ENCODE results near the gene NSF. TPM values are rescaled to one million over a fixed set of nuclear protein-coding genes. Genes with fewer than 3 reads are reported as not detected.
"Not testable (repeated sequence)": the region's sequence is repeated elsewhere in the genome, so short reads cannot be mapped to it uniquely, and the experiment has no call there.

The NSF gene
- total RNA-seq, 2 donors from 2014 or later: 29.7 to 41.0 TPM

- not testable (repeated sequence) for H3K27ac Mint-ChIP-seq; DNase-seq; H3K27ac ChIP-seq (ENCODE audit: low read depth, low read length); H3K36me3 Mint-ChIP-seq (ENCODE audit: low read depth); H3K36me3 ChIP-seq (ENCODE audit: control insufficient read depth, insufficient read depth, low read length); H3K4me1 ChIP-seq (ENCODE audit: control insufficient read depth, insufficient read depth, low read length); H3K4me1 Mint-ChIP-seq; H3K9me3 ChIP-seq (ENCODE audit: control insufficient read depth, low read length); H3K27me3 Mint-ChIP-seq (ENCODE audit: insufficient read depth); H3K4me3 ChIP-seq (ENCODE audit: low read length); H3K9me3 Mint-ChIP-seq; H3K4me3 Mint-ChIP-seq; H3K27me3 ChIP-seq (ENCODE audit: control insufficient read depth, insufficient read depth, low read length, poor library complexity, severe bottlenecking); H3K9ac ChIP-seq (ENCODE audit: extremely low read depth, low read length, poor library complexity, severe bottlenecking)
- no CpG with 5 or more reads among the region's 4 CpGs for WGBS, 2 experiments (ENCODE audit: insufficient coverage in 1 of 2, insufficient read length in 1 of 2)
Observed at GRCh38 chr17:46571796-46572195, 18.7 kb upstream of the NSF start.

- H3K4me1 Mint-ChIP-seq; H3K4me1 ChIP-seq (ENCODE audit: control insufficient read depth, insufficient read depth, low read length); H3K9ac ChIP-seq (ENCODE audit: extremely low read depth, low read length, poor library complexity, severe bottlenecking); H3K36me3 Mint-ChIP-seq (ENCODE audit: low read depth); H3K4me3 Mint-ChIP-seq; H3K27me3 Mint-ChIP-seq (ENCODE audit: insufficient read depth); H3K27me3 ChIP-seq (ENCODE audit: control insufficient read depth, insufficient read depth, low read length, poor library complexity, severe bottlenecking); DNase-seq; H3K27ac ChIP-seq (ENCODE audit: low read depth, low read length); H3K4me3 ChIP-seq (ENCODE audit: low read length); H3K36me3 ChIP-seq (ENCODE audit: control insufficient read depth, insufficient read depth, low read length); H3K9me3 Mint-ChIP-seq; H3K9me3 ChIP-seq (ENCODE audit: control insufficient read depth, low read length); H3K27ac Mint-ChIP-seq: not testable (repeated sequence)
- no CpG with 5 or more reads among the region's 65 CpGs for WGBS, 2 experiments (ENCODE audit: insufficient coverage in 1 of 2, insufficient read length in 1 of 2)
Observed at GRCh38 chr17:46579083-46580075, 11.1 kb upstream of the NSF start, which contains the start of gene ARL17A. ARL17A (minus strand) TSS chr17:46579691; CDS start chr17:46576322, 3,369 bp downstream.

- not testable (repeated sequence) for H3K4me1 ChIP-seq (ENCODE audit: control insufficient read depth, insufficient read depth, low read length); H3K27me3 Mint-ChIP-seq (ENCODE audit: insufficient read depth); H3K4me3 Mint-ChIP-seq; H3K9me3 Mint-ChIP-seq; H3K27ac ChIP-seq (ENCODE audit: low read depth, low read length); H3K27me3 ChIP-seq (ENCODE audit: control insufficient read depth, insufficient read depth, low read length, poor library complexity, severe bottlenecking); H3K9me3 ChIP-seq (ENCODE audit: control insufficient read depth, low read length); H3K36me3 Mint-ChIP-seq (ENCODE audit: low read depth); H3K4me3 ChIP-seq (ENCODE audit: low read length); DNase-seq; H3K9ac ChIP-seq (ENCODE audit: extremely low read depth, low read length, poor library complexity, severe bottlenecking); H3K27ac Mint-ChIP-seq; H3K4me1 Mint-ChIP-seq; H3K36me3 ChIP-seq (ENCODE audit: control insufficient read depth, insufficient read depth, low read length)
- no CpG with 5 or more reads among the region's 18 CpGs for WGBS, 2 experiments (ENCODE audit: insufficient coverage in 1 of 2, insufficient read length in 1 of 2)
Observed at GRCh38 chr17:46580082-46580481, 10.4 kb upstream of the NSF start.

DNA sequence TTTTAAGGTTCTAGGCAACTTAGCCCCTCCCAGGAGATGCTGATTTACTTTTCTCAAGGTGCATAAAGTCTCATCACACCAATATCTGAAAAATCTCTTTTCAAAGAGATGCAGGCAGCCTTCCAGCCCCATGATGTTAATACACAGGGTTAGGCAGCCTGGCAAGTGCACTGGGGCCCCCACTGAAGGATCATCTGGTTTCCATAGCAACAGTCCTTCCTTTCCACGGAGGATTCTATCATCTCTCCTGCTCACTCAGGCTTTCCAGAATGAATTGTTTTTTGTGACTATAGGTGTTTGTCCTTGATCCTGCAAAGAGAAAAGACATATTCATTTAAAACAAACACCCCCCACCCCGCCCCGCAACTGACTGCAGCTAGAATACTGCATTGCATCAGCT, 5.0 kb upstream of the NSF start:
- not testable (repeated sequence) for H3K27ac Mint-ChIP-seq; H3K4me3 Mint-ChIP-seq; H3K4me1 Mint-ChIP-seq; H3K36me3 ChIP-seq (ENCODE audit: control insufficient read depth, insufficient read depth, low read length); H3K36me3 Mint-ChIP-seq (ENCODE audit: low read depth); DNase-seq; H3K9ac ChIP-seq (ENCODE audit: extremely low read depth, low read length, poor library complexity, severe bottlenecking); H3K27me3 Mint-ChIP-seq (ENCODE audit: insufficient read depth); H3K4me3 ChIP-seq (ENCODE audit: low read length); H3K9me3 ChIP-seq (ENCODE audit: control insufficient read depth, low read length); H3K9me3 Mint-ChIP-seq; H3K27me3 ChIP-seq (ENCODE audit: control insufficient read depth, insufficient read depth, low read length, poor library complexity, severe bottlenecking); H3K4me1 ChIP-seq (ENCODE audit: control insufficient read depth, insufficient read depth, low read length); H3K27ac ChIP-seq (ENCODE audit: low read depth, low read length)
- no CpG with 5 or more reads among the region's 3 CpGs for WGBS, 2 experiments (ENCODE audit: insufficient coverage in 1 of 2, insufficient read length in 1 of 2)

DNA sequence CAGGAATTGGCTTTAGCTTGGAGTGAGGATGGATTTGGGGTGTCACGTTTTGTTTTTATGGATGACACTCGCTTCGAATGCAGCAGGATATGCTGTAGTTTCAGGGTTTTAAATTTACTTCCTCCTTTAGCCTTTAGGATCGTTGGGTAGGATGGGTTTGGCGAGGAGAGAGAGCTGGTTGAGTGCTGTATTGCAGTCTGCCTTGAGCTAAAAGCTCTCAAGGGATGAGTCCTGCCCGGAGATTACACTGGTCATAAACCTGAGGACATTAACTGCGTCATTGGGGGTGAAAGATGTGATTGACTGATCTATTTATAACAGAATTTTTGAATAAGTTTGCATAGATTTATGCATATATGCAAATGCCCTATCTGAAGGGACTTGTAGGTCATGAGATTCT, 863 bp downstream of the NSF start:
- H3K36me3 Mint-ChIP-seq (ENCODE audit: low read depth); H3K4me1 ChIP-seq (ENCODE audit: control insufficient read depth, insufficient read depth, low read length); H3K4me3 Mint-ChIP-seq; H3K9me3 ChIP-seq (ENCODE audit: control insufficient read depth, low read length); H3K27ac Mint-ChIP-seq; DNase-seq; H3K4me3 ChIP-seq (ENCODE audit: low read length); H3K9me3 Mint-ChIP-seq; H3K27me3 Mint-ChIP-seq (ENCODE audit: insufficient read depth); H3K27ac ChIP-seq (ENCODE audit: low read depth, low read length); H3K36me3 ChIP-seq (ENCODE audit: control insufficient read depth, insufficient read depth, low read length); H3K27me3 ChIP-seq (ENCODE audit: control insufficient read depth, insufficient read depth, low read length, poor library complexity, severe bottlenecking); H3K9ac ChIP-seq (ENCODE audit: extremely low read depth, low read length, poor library complexity, severe bottlenecking); H3K4me1 Mint-ChIP-seq: not testable (repeated sequence)
- WGBS, 2 experiments (ENCODE audit: insufficient coverage in 1 of 2, insufficient read length in 1 of 2): no CpG with 5 or more reads among the region's 7 CpGs

GRCh38 chr17:46598344-46598931, 8.0 kb downstream of the NSF start:
- H3K4me1 ChIP-seq (ENCODE audit: control insufficient read depth, insufficient read depth, low read length); H3K4me3 ChIP-seq (ENCODE audit: low read length); H3K4me3 Mint-ChIP-seq; H3K36me3 Mint-ChIP-seq (ENCODE audit: low read depth); H3K27me3 Mint-ChIP-seq (ENCODE audit: insufficient read depth); H3K27ac Mint-ChIP-seq; H3K36me3 ChIP-seq (ENCODE audit: control insufficient read depth, insufficient read depth, low read length); H3K27me3 ChIP-seq (ENCODE audit: control insufficient read depth, insufficient read depth, low read length, poor library complexity, severe bottlenecking); H3K9me3 Mint-ChIP-seq; H3K27ac ChIP-seq (ENCODE audit: low read depth, low read length); H3K9ac ChIP-seq (ENCODE audit: extremely low read depth, low read length, poor library complexity, severe bottlenecking); DNase-seq; H3K4me1 Mint-ChIP-seq; H3K9me3 ChIP-seq (ENCODE audit: control insufficient read depth, low read length): not testable (repeated sequence)
- WGBS, 2 experiments (ENCODE audit: insufficient coverage in 1 of 2, insufficient read length in 1 of 2): no CpG with 5 or more reads among the region's 3 CpGs

DNA sequence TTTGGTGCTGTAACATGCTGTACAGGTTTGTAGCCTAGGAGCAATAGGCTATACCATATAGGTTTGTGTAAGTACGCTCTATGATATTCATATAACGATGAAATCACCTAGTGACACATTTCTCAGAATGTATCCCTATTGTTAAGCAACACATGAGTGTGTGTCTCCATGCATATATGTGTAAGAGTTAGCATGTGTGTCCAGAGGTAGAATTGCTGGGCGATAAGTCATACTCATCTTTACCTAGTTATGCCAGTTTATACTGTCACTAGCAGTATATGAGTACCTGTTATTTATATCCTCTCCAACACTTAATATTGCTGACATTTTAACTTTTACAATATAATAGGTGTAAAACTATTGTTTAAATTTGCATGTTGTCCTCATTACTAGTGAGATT, 10.3 kb downstream of the NSF start:
- not testable (repeated sequence) for H3K9me3 Mint-ChIP-seq; DNase-seq; H3K36me3 Mint-ChIP-seq (ENCODE audit: low read depth); H3K27ac ChIP-seq (ENCODE audit: low read depth, low read length); H3K27me3 Mint-ChIP-seq (ENCODE audit: insufficient read depth); H3K36me3 ChIP-seq (ENCODE audit: control insufficient read depth, insufficient read depth, low read length); H3K4me1 ChIP-seq (ENCODE audit: control insufficient read depth, insufficient read depth, low read length); H3K27me3 ChIP-seq (ENCODE audit: control insufficient read depth, insufficient read depth, low read length, poor library complexity, severe bottlenecking); H3K27ac Mint-ChIP-seq; H3K4me1 Mint-ChIP-seq; H3K4me3 Mint-ChIP-seq; H3K4me3 ChIP-seq (ENCODE audit: low read length); H3K9ac ChIP-seq (ENCODE audit: extremely low read depth, low read length, poor library complexity, severe bottlenecking); H3K9me3 ChIP-seq (ENCODE audit: control insufficient read depth, low read length)
- no CpG with 5 or more reads among the region's 3 CpGs for WGBS, 2 experiments (ENCODE audit: insufficient coverage in 1 of 2, insufficient read length in 1 of 2)

All from endodermal cell (in vitro differentiated cells).